DND-41 (cell line): Measurements from ENCODE around the gene SIRT2.

Experiments
- EZH2 ChIP-seq: IDR thresholded peaks from 3 replicates; pipeline ENCODE4 v1.6.1; 2012; ENCODE audit warnings: borderline replicate concordance, low read depth, mild to moderate bottlenecking, moderate library complexity, low read length, inconsistent platforms; ENCODE audit not compliant: severe bottlenecking
- TF ChIP-seq, protein P1 (sequence below): IDR thresholded peaks from 2 replicates; pipeline ENCODE4 v1.5.1; 2012; ENCODE audit warnings: borderline replicate concordance, low read length, moderate library complexity, mild to moderate bottlenecking; ENCODE audit not compliant: poor library complexity, severe bottlenecking; ENCODE audit errors: extremely low read depth

DNA sequence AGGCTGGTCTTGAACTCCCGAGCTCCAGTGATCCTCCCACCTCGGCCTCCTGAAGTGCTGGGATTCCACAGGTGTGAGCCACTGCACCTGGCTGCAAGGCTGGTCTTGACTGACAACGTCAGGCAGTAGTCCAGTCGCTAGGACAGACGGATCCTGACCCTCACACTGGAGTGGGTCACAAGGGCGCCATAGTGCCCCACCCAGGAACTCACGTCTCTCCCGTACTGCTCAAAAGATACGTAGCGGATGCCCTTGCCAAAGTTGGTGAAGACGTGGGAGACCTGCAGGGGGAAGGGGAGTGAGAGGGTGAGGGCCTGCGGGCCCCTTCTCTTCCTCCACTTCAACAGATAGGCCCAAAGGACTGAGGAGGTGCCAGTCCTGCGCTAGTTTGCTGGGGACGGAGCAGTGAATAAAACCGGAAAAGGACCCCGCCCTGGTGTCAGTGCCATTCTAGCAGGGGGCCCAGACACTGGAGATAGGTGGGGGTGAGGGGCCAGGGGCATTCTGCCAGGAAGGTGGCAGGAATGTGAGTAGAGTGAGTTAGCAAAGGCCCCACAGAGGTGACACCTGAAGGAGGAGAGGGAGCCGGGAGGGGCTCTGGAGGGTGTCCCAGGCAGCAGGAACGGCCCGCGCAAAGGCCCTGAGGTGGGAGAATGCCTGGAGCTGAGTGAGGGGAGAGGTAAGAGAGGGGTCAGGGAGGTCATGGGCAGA lies 43.2 kb upstream of the SIRT2 start:
- TF ChIP-seq, protein P1, sequence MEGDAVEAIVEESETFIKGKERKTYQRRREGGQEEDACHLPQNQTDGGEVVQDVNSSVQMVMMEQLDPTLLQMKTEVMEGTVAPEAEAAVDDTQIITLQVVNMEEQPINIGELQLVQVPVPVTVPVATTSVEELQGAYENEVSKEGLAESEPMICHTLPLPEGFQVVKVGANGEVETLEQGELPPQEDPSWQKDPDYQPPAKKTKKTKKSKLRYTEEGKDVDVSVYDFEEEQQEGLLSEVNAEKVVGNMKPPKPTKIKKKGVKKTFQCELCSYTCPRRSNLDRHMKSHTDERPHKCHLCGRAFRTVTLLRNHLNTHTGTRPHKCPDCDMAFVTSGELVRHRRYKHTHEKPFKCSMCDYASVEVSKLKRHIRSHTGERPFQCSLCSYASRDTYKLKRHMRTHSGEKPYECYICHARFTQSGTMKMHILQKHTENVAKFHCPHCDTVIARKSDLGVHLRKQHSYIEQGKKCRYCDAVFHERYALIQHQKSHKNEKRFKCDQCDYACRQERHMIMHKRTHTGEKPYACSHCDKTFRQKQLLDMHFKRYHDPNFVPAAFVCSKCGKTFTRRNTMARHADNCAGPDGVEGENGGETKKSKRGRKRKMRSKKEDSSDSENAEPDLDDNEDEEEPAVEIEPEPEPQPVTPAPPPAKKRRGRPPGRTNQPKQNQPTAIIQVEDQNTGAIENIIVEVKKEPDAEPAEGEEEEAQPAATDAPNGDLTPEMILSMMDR: no peak
- TF ChIP-seq EZH2: no peak
